Panc1 (cell line): ENCODE results near the gene QSER1. TPM values are rescaled to one million over a fixed set of nuclear protein-coding genes. Genes with fewer than 3 reads are reported as not detected.

ENCODE experiments used
- ATAC-seq: fragments of 200-7000 bp; cut with Tn5 transposase; 2 replicates; pipeline ENCODE4 v1.9.1; 2020; ENCODE audit warnings: mild to moderate bottlenecking, moderate library complexity
- BruUV-seq: library from RNA; stranded (reverse); fragments of 400-500 nt; replicated peaks from 2 replicates; lab custom pipeline; 2021; lab: Mats Ljungman, UMichigan
- CTCF ChIA-PET: fragments of 300-600 bp; sonication (Branson Sonifier 250); formaldehyde crosslinking; loops from one replicate; lab custom pipeline; 2022; ENCODE audit warnings: antibody characterized with exemption; lab: Charles Lee
- POLR2A ChIA-PET: fragments of 300-600 bp; sonication (Branson Sonifier 250); formaldehyde crosslinking; loops from one replicate; lab custom pipeline; 2022; ENCODE audit warnings: antibody characterized with exemption; lab: Charles Lee
- DNase-seq: peaks from one replicate; pipeline ENCODE4 v3.0.0-alpha.2; 2010; ENCODE audit warnings: low read depth, low spot score
- H3K27ac ChIP-seq: 2 replicates; pipeline ENCODE4 v1.5.1; 2011; ENCODE audit warnings: mild to moderate bottlenecking, low read length, inconsistent platforms
- H3K27me3 ChIP-seq: fragments of 200-500 bp; sonication (Bioruptor generic); 2 replicates; pipeline ENCODE4 v1.6.0; 2014; ENCODE audit warnings: low read length, inconsistent platforms; ENCODE audit not compliant: control insufficient read depth, insufficient read depth
- H3K36me3 ChIP-seq: fragments of 200-500 bp; sonication (Bioruptor generic); 2 replicates; pipeline ENCODE4 v1.5.1; 2014; ENCODE audit warnings: inconsistent platforms, mild to moderate bottlenecking, low read length, moderate library complexity; ENCODE audit not compliant: control insufficient read depth, insufficient read depth
- H3K4me1 ChIP-seq: 2 replicates; pipeline ENCODE4 v1.5.1; 2011; ENCODE audit warnings: inconsistent platforms, mild to moderate bottlenecking, low read length, moderate library complexity; ENCODE audit not compliant: control insufficient read depth, insufficient read depth
- H3K4me3 ChIP-seq, 2 experiments: 2 replicates each; pipeline ENCODE4 v1.5.1; 2011 to 2012; ENCODE audit warnings: low read depth in 2 of 2, low read length in 2 of 2, mild to moderate bottlenecking in 2 of 2, inconsistent platforms in 1 of 2, moderate library complexity in 1 of 2
- H3K9me3 ChIP-seq: fragments of 200-500 bp; sonication (Bioruptor generic); 2 replicates; pipeline ENCODE4 v1.5.1; 2014; ENCODE audit warnings: low read depth, mild to moderate bottlenecking, inconsistent platforms, low read length, moderate library complexity; ENCODE audit not compliant: control insufficient read depth, insufficient read depth
- CTCF ChIP-seq: fragments of 450-650 bp; IDR thresholded peaks from 2 replicates; pipeline ENCODE4 v1.5.1; 2017; ENCODE audit warnings: mild to moderate bottlenecking
- POLR2AphosphoS5 ChIP-seq: IDR thresholded peaks from 2 replicates; pipeline ENCODE4 v1.6.1; 2012; ENCODE audit warnings: mild to moderate bottlenecking, low read depth, low read length, moderate library complexity
- SIN3A ChIP-seq: IDR thresholded peaks from 2 replicates; pipeline ENCODE4 v1.6.1; 2012; ENCODE audit warnings: low read depth, mild to moderate bottlenecking, low read length, moderate library complexity, borderline replicate concordance; ENCODE audit not compliant: insufficient read depth
- TCF7L2 ChIP-seq: IDR thresholded peaks from 2 replicates; pipeline ENCODE4 v1.6.1; 2011; ENCODE audit warnings: mild to moderate bottlenecking, low read depth, low read length, inconsistent platforms
- in situ Hi-C: cut with HindIII; loops from 2 replicates; pipeline ENCODE4 v1.10.0; 2016; ENCODE audit warnings: low sequenced_read_pairs, low pct_unique_long_range_greater_than_20kb
- intact Hi-C: fragments of 100-400 bp; cut with micrococcal nuclease; formaldehyde crosslinking; loops from one replicate; pipeline ENCODE4 v1.10.0; 2022; ENCODE audit not compliant: unreplicated experiment
- total RNA-seq: library from RNA; stranded (reverse); gene quantifications from one replicate; pipeline ENCODE4 v1.2.1, GENCODE V29; 2021; ENCODE audit not compliant: unreplicated experiment
- TF ChIP-seq, protein P1 (sequence below), 2 experiments: IDR thresholded peaks; 2 replicates each; pipeline ENCODE4 v1.6.1; 2011 to 2012; ENCODE audit warnings: low read depth in 2 of 2, control low read depth in 1 of 2, low read length in 1 of 2, mild to moderate bottlenecking in 1 of 2, moderate library complexity in 1 of 2; ENCODE audit not compliant: insufficient read depth in 1 of 2

The QSER1 gene
- total RNA-seq, 1 experiment from 2014 or later = 48.2 TPM

- Histone ChIP-seq H3K9me3 (no peaks in the 10 kb centered on the region), H3K4me1 (no peaks in the 10 kb centered on the region), H3K36me3 (no peaks in the 10 kb centered on the region), H3K27me3 (no peaks in the 10 kb centered on the region), H3K4me3 (no peak overlapping the region), H3K27ac (no peak overlapping the region)
- CTCF ChIA-PET = interaction anchor here (0.7 kb wide), 1 partner anchor 82 kb away, joined by 5 read pairs; no protein-coding TSS in a partner anchor
- no peak for ATAC-seq
- intact Hi-C loops (no loop called here), in situ Hi-C loops (no loop called here)
- no peak for DNase-seq
- TF ChIP-seq, protein P1, sequence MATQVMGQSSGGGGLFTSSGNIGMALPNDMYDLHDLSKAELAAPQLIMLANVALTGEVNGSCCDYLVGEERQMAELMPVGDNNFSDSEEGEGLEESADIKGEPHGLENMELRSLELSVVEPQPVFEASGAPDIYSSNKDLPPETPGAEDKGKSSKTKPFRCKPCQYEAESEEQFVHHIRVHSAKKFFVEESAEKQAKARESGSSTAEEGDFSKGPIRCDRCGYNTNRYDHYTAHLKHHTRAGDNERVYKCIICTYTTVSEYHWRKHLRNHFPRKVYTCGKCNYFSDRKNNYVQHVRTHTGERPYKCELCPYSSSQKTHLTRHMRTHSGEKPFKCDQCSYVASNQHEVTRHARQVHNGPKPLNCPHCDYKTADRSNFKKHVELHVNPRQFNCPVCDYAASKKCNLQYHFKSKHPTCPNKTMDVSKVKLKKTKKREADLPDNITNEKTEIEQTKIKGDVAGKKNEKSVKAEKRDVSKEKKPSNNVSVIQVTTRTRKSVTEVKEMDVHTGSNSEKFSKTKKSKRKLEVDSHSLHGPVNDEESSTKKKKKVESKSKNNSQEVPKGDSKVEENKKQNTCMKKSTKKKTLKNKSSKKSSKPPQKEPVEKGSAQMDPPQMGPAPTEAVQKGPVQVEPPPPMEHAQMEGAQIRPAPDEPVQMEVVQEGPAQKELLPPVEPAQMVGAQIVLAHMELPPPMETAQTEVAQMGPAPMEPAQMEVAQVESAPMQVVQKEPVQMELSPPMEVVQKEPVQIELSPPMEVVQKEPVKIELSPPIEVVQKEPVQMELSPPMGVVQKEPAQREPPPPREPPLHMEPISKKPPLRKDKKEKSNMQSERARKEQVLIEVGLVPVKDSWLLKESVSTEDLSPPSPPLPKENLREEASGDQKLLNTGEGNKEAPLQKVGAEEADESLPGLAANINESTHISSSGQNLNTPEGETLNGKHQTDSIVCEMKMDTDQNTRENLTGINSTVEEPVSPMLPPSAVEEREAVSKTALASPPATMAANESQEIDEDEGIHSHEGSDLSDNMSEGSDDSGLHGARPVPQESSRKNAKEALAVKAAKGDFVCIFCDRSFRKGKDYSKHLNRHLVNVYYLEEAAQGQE (IDR thresholded peaks at IDR 0.05; ENCODE audit: insufficient read depth in 1 of 2, low read depth in 2 of 2, low read length in 1 of 2) = no peak
- TF ChIP-seq SIN3A (no peak), POLR2AphosphoS5 (no peak), CTCF (no peak), TCF7L2 (no peak)
- no TSS peak for BruUV-seq
- POLR2A ChIA-PET = no interaction called here
Measured at GRCh38 chr11:32881286-32881685, 11.3 kb upstream of the QSER1 start.

GRCh38 chr11:32883421-32883820, 9.2 kb upstream of the QSER1 start:
- DNase-seq = no peak
- POLR2A ChIA-PET = interaction anchor here (1.1 kb wide), 1 partner anchor 11 kb away, joined by 5 read pairs; no protein-coding TSS in a partner anchor
- BruUV-seq = no TSS peak
- Histone ChIP-seq H3K4me1 (no peaks in the 10 kb centered on the region), H3K27me3 (no peaks in the 10 kb centered on the region), H3K27ac (no peak overlapping the region), H3K4me3 (no peak overlapping the region), H3K36me3 (no peaks in the 10 kb centered on the region), H3K9me3 (no peaks in the 10 kb centered on the region)
- in situ Hi-C loops (no loop called here), intact Hi-C loops (no loop called here)
- no peak for TF ChIP-seq TCF7L2
- no peak for TF ChIP-seq POLR2AphosphoS5
- TF ChIP-seq SIN3A = no peak
- TF ChIP-seq, protein P1 (IDR thresholded peaks at IDR 0.05; ENCODE audit: insufficient read depth in 1 of 2, low read depth in 2 of 2, low read length in 1 of 2) = no peak
- no peak for TF ChIP-seq CTCF
- CTCF ChIA-PET = no interaction called here
- ATAC-seq = no peak
